Gastrocnemius medialis (tissue), 4 donors: ENCODE measurements around the gene HOXB5. TPM values are rescaled to one million over a fixed set of nuclear protein-coding genes. Genes with fewer than 3 reads are reported as not detected.

ENCODE experiments used
- ATAC-seq, 2 donors: fragments of 150-250 bp; one replicate each; pipeline ENCODE4 v1.9.1; 2016
- DNase-seq, 2 donors: peaks; one replicate each; pipeline ENCODE4 v3.0.0-alpha.2; 2019
- H3K27ac ChIP-seq, 4 donors: fragments of 200-600 bp; sonication (generic); 1 replicate in 1 of 4; 2 replicates in 3 of 4; pipeline ENCODE4 v1.5.1; 2016 to 2018; ENCODE audit warnings: mild to moderate bottlenecking in 2 of 4, moderate library complexity in 1 of 4
- H3K27me3 ChIP-seq, 3 donors: fragments of 200-600 bp; sonication (generic) in 2 of 3; 1 replicate in 1 of 3; 2 replicates in 2 of 3; pipeline versions ENCODE4 v1.5.1 to v1.6.0; 2016 to 2019; ENCODE audit warnings: mild to moderate bottlenecking in 1 of 3, moderate library complexity in 1 of 3
- H3K36me3 ChIP-seq, 2 donors: fragments of 200-600 bp; sonication (generic) in 1 of 2; one replicate each; pipeline ENCODE4 v1.5.1; 2017 to 2018
- H3K4me1 ChIP-seq, 2 donors: fragments of 200-600 bp; sonication (generic) in 1 of 2; one replicate each; pipeline ENCODE4 v1.5.1; 2016 to 2017; ENCODE audit warnings: mild to moderate bottlenecking in 2 of 2
- H3K4me3 ChIP-seq, 4 donors: fragments of 200-600 bp; sonication (generic) in 3 of 4; 1 replicate in 1 of 4; 2 replicates in 3 of 4; pipeline ENCODE4 v1.5.1; 2016 to 2019; ENCODE audit warnings: mild to moderate bottlenecking in 2 of 4
- H3K9me3 ChIP-seq, 3 donors: fragments of 200-600 bp; sonication (generic) in 2 of 3; 1 replicate in 1 of 3; 2 replicates in 2 of 3; pipeline ENCODE4 v1.5.1; 2016 to 2019
- CTCF ChIP-seq, 5 experiments: fragments of 450-650 bp in 3 of 5; fragments of 200-600 bp in 2 of 5; sonication (generic) in 2 of 5; IDR thresholded peaks in 4 of 5; conservative IDR thresholded peaks in 1 of 5; 1 replicate in 4 of 5; 2 replicates in 1 of 5; pipeline ENCODE4 v1.5.1; 2016 to 2019; ENCODE audit warnings: antibody characterized with exemption in 5 of 5, mild to moderate bottlenecking in 3 of 5, moderate library complexity in 3 of 5
- POLR2A ChIP-seq, 2 donors: fragments of 450-650 bp; IDR thresholded peaks; one replicate each; pipeline ENCODE4 v1.6.1; 2017; ENCODE audit warnings: antibody characterized with exemption in 2 of 2, mild to moderate bottlenecking in 2 of 2, moderate library complexity in 2 of 2
- in situ Hi-C, 4 donors: fragments of 200-750 bp; cut with MboI; loops; one replicate each; pipeline versions ENCODE4 v1.15.0 to v1.8.0; 2017; ENCODE audit warnings: low sequenced_read_pairs in 4 of 4
- intact Hi-C: fragments of 100-400 bp; cut with DNase I; formaldehyde crosslinking; loops from one replicate; pipeline ENCODE4 v1.15.1; 2023; ENCODE audit warnings: low total_unique reads
- total RNA-seq, 4 donors: library from RNA; depleted of rRNA; stranded (reverse); fragments of >200 nt; gene quantifications; one replicate each; pipeline versions ENCODE4 v1.1.0 to v1.2.3, GENCODE V29; 2016

Gene HOXB5
- total RNA-seq, 4 donors from 2014 or later, result not detected

DNA sequence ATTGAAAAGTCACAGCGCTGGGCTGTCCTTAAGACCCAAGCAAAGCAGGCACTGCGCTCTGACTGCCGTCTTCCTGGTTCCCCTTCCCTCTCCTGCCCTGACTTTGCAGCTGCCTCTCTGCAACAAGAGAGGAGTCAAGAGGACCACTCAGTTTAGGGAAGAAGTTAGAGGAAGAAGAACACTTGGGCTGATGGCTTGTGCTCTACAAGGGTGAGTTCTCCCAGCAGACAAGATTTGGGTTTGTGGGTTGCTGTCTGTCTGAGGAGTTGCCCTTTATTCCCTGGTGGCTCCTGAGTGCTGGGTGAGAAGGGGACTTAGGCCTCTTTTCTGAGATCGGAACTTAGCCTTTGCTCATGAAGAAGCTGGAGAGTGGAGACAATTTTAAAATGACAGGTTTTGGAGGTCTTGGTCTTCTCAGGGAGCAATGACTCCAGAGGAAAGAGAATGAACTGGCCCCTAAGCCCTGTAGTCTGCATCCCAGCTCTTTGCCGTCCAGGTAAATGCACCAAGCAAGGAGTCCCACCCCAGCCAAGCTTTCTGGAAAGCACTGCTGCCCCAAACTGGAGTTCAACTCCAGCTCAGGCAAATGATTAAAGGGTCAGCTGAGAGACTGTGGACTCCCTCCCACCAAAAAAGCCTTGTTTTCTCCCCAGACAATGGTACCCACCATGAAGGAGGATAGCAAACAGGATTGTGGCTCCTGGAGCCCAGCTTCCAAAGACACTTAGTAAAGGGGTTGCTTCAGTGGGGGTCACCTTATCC, 35.3 kb upstream of the HOXB5 start:
- TF ChIP-seq POLR2A (IDR thresholded peaks at IDR 0.05), result no peak
- TF ChIP-seq CTCF (IDR thresholded peaks at IDR 0.05 in 4 of 5, conservative IDR thresholded peaks at IDR 0.05 in 1 of 5), result no peak
- in situ Hi-C loops, result loop anchor here in 1 of 4 donors (10.0 to 25.0 kb wide), 2 partner anchors 108 to 324 kb away; partner anchors contain the start of gene HOXB13

GRCh38 chr17:48627623-48628521, 34.3 kb upstream of the HOXB5 start:
- in situ Hi-C loops (loop anchor here in 1 of 4 donors (10.0 to 25.0 kb wide), 2 partner anchors 109 to 323 kb away; partner anchors contain the start of gene HOXB13), intact Hi-C loops (no loop called here)
- Histone ChIP-seq H3K4me1 (peaks cover 13 to 26% of the 10 kb centered on the region in 2 donors), H3K9me3 (no peaks in the 10 kb centered on the region), H3K36me3 (no peaks in the 10 kb centered on the region), H3K27ac (no peak overlapping the region), H3K4me3 (no peak overlapping the region), H3K27me3 (peaks cover 94 to 100% (median 98%) of the 10 kb centered on the region in 3 donors)
- TF ChIP-seq CTCF (IDR thresholded peaks at IDR 0.05 in 4 of 5, conservative IDR thresholded peaks at IDR 0.05 in 1 of 5), result no peak
- TF ChIP-seq POLR2A (IDR thresholded peaks at IDR 0.05), result no peak
- DNase-seq, result no peak
- ATAC-seq, result no peak

More for the DNA sequence above, 35.3 kb upstream of the HOXB5 start:
- H3K27me3 ChIP-seq, result peaks cover 95 to 100% (median 98%) of the 10 kb centered on the region in 3 donors
- no peak for ATAC-seq
- no peak overlapping the region for H3K27ac ChIP-seq
- no peak overlapping the region for H3K4me3 ChIP-seq
- no peaks in the 10 kb centered on the region for H3K36me3 ChIP-seq
- intact Hi-C loops, result no loop called here
- no peaks in the 10 kb centered on the region for H3K9me3 ChIP-seq
- peaks cover 13 to 26% of the 10 kb centered on the region in 2 donors for H3K4me1 ChIP-seq
- DNase-seq, result no peak

- Histone ChIP-seq H3K36me3 (no peaks in the 10 kb centered on the region), H3K4me3 (no peak overlapping the region), H3K4me1 (peaks cover 13 to 26% of the 10 kb centered on the region in 2 donors), H3K27ac (no peak overlapping the region), H3K27me3 (peaks cover 94 to 100% (median 98%) of the 10 kb centered on the region in 3 donors), H3K9me3 (no peaks in the 10 kb centered on the region)
- intact Hi-C loops (no loop called here), in situ Hi-C loops (loop anchor here in 1 of 4 donors (10.0 to 25.0 kb wide), 2 partner anchors 110 to 322 kb away; partner anchors contain the start of gene HOXB13)
- TF ChIP-seq POLR2A (IDR thresholded peaks at IDR 0.05) (no peak), CTCF (IDR thresholded peaks at IDR 0.05 in 4 of 5, conservative IDR thresholded peaks at IDR 0.05 in 1 of 5) (no peak)
- DNase-seq (no peak), ATAC-seq (no peak)
Measured at GRCh38 chr17:48627118-48627597, 33.6 kb upstream of the HOXB5 start.

DNA sequence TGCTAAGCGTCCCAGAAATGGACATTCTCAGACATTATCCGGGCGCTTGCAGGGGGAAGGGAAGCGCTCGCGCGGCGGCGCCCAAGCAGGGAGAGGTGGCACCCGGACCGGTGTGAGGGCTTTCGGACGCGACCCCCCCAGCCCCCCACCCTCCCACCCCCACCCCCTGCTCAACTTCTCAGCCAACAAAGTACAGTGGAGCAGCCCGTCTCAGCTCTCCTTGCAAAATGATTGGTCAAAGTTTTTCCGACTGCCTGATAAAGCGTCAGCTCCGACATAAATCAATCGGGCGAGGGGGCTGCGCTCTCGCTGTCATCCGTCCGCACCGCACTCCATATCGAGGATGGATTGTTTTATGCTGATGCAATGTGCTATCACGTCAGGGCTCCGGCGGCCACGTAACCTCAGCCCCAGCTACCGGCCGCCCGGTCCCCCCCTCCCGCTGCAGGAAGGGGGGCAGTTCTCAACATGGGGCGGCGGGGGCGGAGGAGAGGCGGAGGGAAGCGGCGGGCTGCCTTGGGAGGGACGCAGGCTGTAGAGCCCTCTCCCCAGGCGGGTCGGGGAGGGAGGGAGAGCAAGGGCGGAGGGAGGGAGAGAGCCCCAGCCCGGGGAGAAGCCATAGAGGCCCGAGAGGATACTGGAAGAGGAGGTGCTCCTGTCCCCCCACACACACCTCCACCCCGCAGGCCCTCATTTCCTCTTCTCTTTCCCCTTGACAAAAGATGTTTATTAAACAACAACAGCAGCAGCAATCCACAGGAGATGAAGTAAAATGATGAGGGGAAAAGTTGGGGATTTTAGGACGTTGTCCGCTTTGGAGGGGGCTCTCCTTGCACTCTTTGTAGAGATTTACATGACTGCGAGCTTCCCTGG, 32.9 kb upstream of the HOXB5 start, which contains the start of gene HOXB9:
Gene HOXB9 (minus strand): TSS at position 114 of the 873 bp plus-strand sequence. CDS start 89 bp downstream, at position 25.
- TF ChIP-seq POLR2A (IDR thresholded peaks at IDR 0.05), result no peak
- no peak for TF ChIP-seq CTCF (IDR thresholded peaks at IDR 0.05 in 4 of 5, conservative IDR thresholded peaks at IDR 0.05 in 1 of 5)
- ATAC-seq, result no peak
- in situ Hi-C loops, result loop anchor here in 1 of 4 donors (10.0 to 25.0 kb wide), 2 partner anchors 111 to 322 kb away; partner anchors contain the start of gene HOXB13

More for the DNA sequence above, 32.9 kb upstream of the HOXB5 start, which contains the start of gene HOXB9:
- H3K36me3 ChIP-seq, result no peaks in the 10 kb centered on the region
- H3K4me1 ChIP-seq, result peaks cover 13 to 26% of the 10 kb centered on the region in 2 donors
- peak within 1 kb of the TSS; percentile 39 to 53 (median 48) for H3K4me3 ChIP-seq
- intact Hi-C loops, result no loop called here
- no peaks in the 10 kb centered on the region for H3K9me3 ChIP-seq
- peaks cover 94 to 100% (median 98%) of the 10 kb centered on the region in 3 donors for H3K27me3 ChIP-seq
- H3K27ac ChIP-seq, result no peak within 1 kb of the TSS
- no peak for DNase-seq
